Frontal cortex (tissue), 4 donors: ENCODE results near the gene SACM1L. TPM values are rescaled to one million over a fixed set of nuclear protein-coding genes. Genes with fewer than 3 reads are reported as not detected.
"Not testable (repeated sequence)": the region's sequence is repeated elsewhere in the genome, so short reads cannot be mapped to it uniquely, and the experiment has no call there.

Experiments used
- DNase-seq, 2 donors: peaks; one replicate each; pipeline ENCODE4 v3.0.0; 2012; ENCODE audit warnings: low spot score in 2 of 2
- FAIRE-seq: peaks from 2 replicates; lab custom pipeline; 2012; peaks lifted over from hg19 to GRCh38; lab: Jason Lieb, UNC
- total RNA-seq: library from RNA; depleted of rRNA; stranded (reverse); fragments of >200 nt; gene quantifications from one replicate; pipeline ENCODE4 v1.2.3, GENCODE V29; 2014
- donor health status: control.
- donor health status: control.
- donor health status: control.

The SACM1L gene
- total RNA-seq, 1 donor from 2014 or later, result 34.2 TPM

DNA sequence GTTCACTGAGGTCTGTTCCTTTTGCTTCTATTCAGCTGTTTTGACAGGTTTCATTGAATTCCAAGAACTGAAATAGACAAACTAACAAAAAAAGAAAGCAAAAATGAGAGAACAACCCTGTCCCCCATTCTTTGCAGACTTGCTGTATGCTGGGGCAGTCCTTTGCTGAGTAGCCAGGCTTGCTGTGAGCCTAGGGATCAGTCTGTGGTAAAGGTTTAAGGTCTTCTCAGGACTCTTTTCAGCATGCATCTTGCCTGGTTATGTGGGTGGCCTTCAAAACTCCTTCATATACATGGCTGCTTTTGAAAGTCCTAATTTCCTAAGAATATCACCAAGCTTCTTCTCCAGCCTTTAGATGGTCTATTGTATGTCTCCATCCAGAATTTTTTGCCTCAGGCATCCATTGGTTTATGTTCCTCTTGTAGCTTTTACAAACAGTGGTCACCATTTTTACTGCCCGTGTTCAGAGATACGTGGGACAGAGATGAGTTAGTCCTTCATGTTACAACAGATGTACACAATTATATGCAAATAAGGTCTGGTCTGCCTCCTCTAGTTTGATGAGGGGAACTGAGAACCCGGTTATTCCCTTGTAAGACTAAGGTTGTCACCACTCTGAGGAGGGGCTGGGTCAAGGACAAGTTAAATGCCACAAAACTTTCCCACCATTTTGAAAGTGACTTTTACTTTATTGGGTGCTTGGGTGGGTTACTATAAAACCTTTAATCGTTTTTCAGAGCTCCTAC lies 41.4 kb downstream of the SACM1L start:
- DNase-seq, result no peak
- no peak for FAIRE-seq

DNA sequence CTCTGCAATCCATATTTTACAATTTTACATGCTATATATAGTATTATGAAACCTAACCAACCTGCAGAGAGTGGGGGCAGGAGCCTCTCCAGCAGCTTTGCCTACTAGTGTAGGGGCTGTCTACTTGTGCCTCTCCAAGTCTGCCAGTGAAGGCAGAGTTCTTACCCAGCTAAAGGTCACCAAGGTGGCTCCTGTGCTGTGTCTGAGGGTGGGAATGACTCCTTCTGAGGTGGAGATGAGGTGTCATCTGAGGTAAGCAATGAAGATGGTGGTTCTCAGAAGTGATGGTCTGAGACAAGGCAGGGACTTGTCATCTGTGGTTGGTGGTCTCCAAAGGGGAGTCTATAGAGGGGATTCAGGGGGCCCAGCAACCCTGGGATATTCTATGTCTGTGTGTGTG lies 47.5 kb downstream of the SACM1L start:
- FAIRE-seq, result no peak
- DNase-seq, result no peak

DNA sequence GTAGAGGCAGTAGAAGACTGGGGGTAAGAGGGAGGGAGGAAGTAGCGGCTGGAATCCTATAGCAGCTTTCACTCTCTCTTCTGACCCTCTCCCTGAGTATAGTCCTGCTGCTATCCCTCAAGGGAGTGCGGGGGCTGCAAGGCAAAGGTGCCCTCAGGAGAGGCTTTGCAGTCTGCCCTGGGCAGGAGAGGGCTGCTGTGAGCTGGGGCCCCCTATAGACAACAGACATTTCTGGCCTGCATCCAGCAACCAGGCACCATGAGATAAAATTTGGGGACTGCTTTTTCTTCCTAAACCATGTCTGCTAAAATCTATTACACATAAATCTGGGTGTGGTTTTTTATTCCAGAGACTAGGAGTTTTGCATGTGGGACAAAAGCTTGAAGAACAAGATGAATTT lies 48.0 kb downstream of the SACM1L start:
- no peak for DNase-seq

DNA sequence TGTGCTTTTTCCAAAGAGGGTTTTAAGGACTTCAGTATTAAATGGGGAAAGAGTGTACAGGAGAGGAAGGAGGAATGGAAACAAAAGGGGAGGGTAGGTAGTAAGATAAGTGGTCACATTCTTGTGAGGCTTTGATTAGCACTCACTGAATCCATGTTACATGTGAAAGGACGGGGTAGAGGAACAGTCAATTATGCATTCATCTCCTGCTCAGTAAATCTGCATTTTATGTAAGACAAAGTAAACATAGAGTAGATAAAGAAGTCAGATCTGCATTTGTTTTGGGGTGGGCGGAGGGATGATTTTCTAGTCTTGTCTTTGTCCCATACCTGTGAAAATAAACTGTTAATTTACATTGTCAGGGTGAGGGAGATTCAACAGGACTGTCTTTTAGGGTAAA lies 50.8 kb downstream of the SACM1L start:
- FAIRE-seq, result no peak
- no peak for DNase-seq

More for the DNA sequence above, 48.0 kb downstream of the SACM1L start:
- no peak for FAIRE-seq

DNA sequence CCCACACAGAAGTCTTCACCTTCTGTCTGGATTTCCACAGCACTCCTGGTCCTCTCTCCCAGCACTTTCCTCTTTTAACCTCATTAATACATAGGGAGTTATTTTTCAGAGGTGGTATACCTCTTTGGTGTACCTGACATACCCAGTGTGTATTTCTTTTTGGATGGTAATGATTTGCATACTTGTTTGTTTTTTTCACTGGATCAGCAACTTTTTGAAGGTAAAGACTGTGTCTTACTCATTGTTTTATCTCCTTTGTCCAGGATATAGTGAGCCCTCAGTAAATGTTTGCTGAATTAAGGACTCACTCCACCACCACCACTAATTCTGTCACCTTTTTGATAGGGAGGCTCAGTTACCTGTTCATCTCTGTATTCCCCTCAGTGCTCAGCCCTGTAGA lies 52.1 kb downstream of the SACM1L start:
- FAIRE-seq (no peak), DNase-seq (no peak)

DNA sequence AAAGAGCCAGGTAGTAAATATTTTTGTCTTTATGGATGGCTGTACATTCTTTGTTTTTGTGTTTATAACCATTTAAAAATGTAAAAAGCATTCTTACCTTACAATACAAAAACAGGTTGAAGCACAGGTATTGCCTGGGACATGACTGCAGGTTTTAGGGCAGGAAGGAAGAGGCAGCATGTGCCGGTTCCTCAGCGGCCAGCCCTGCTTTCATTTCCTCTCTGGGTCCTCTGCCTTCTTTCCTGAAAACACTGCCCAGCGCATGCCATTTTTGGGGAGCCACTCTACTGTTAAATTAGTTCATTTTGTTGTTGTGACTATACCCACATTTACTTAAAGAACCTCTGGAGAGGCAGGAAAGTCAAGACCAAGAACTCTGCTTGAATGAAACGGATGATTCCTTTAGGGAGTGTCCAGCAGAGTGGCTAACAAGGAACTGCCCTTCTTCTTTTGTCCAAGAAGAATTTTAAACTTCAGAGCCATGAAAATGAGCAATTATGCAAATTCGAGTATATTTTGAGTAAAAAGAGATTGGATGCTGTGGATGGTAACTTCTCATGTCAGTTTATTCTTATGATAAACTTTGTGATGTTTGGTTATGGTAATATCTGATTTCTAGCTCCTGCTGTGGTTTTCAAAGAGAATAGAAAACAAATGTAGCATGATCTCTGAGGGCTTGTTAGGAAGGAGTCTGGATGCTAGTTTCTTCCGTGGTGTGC lies 52.7 kb downstream of the SACM1L start:
- no peak for FAIRE-seq

DNA sequence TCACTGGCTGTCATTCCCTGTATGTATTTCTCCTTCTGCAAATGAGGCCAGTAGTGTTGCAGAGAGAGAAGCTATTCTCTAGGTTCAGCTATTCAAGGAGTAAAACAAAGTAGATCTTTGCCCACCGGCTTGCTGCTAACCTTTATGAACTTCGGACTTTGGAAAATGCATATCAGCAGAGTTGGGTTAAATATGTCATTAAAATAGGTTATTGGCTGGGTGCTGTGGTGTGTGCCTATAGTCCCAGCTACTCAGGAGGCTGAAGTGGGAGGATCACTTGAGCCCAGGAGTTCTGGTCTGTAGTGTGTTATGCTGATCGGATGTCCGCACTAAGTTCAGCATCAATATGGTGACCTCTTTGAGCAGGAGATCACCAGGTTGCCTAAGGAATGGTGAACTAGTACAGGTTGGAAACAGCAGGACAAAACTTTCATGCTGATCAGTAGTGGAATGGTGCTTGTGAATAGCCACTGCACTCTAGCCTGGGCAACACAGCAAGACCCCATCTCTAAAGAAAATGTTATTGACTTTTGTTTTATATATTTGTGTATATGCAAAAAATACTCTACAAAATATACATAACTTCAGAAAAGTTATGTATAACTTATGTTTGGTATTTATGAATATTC lies 53.4 kb downstream of the SACM1L start:
- FAIRE-seq (no peak), DNase-seq (no peak)

More for the DNA sequence above, 52.7 kb downstream of the SACM1L start:
- DNase-seq, result no peak

DNA sequence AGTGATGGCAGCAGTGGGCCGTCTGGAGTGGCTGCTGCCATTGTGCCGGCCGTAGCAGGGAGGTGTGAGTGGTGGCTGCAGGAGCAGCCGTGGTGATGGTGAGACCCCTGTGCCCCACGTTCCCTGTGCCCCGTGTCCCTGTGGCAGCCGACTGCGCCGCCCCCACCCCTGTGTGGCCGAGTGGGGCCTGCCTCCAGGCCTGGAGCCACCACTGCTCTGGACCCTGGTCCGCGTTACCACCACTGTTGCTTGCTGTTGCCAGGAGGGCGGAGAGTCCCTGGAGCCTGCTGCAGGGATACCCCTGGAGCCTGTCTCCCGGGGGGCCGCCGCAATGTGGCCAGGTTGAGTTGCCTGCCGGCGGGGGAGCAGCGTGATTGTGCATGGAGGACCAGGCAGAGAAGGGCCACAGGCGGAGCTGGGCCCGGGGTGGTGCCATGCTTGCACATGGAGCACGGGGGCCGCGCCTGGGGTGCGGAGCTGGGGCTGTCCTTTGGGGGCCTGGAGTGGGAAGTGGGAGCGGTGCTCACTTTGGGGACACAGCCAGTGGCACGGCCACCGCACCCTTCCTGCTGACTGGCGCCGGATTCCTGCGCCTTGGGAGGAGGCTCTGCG lies 57.1 kb downstream of the SACM1L start:
- no peak for DNase-seq
- no peak for FAIRE-seq

DNA sequence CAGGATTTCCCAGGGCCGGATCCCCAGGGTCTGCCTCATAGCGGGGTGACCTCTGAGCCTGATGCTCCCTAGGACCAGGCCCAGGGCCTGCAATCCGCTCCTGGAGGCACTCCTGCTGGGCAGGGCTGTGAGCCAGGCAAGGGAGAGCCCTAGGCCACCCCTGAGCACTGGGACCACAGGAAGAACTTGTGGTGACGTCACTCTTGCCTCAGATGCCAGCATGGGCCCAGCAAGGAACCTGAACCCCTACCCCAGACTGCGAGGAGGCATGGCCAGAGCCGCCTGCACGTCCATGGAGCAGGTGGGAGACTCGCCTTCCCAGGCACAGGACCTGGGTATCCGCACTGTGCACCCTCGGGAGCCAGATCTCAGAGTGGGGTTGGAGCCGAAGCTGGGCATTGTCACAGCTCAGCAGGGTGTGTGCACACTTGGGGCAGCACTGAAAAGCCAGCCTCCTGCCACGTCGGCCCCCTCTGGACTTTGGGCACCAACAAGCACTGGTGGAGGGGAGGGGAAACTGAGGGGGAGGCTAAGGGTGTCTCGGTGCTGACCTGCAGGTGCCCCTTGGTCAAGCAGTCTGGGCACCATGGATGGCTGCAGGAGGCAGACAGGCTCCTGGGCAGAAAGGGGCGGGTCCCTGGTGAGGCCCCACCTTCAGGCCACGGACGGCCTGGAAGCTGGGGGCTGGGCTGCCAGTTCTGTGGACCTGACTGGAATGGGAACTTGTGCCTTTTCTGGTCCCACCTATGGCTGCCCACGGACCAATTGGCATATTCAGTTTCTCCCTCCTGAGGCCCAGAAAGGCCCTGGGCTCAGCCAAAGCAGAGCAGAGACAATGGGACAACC lies 57.8 kb downstream of the SACM1L start:
- DNase-seq (no peak), FAIRE-seq (no peak)

DNA sequence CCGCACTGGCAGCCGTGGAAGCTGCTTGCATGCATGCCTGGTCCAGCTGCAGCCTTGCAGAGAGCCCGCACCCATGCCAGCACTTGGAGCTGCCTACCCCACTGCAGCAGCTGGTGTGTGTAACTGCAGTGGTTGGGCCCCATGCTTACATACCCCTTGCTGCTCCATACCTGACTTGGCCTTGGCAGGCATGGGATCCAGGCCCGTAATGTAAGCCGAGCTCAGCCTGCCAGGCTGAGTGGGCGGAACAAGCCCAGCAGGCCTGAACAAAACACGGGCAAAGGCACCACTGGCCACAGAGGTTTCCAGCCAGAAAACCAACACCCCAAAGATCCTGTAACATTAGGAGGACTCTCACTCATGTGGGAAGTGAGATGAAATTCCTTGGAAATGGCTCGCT lies 58.9 kb downstream of the SACM1L start:
- no peak for FAIRE-seq

DNA sequence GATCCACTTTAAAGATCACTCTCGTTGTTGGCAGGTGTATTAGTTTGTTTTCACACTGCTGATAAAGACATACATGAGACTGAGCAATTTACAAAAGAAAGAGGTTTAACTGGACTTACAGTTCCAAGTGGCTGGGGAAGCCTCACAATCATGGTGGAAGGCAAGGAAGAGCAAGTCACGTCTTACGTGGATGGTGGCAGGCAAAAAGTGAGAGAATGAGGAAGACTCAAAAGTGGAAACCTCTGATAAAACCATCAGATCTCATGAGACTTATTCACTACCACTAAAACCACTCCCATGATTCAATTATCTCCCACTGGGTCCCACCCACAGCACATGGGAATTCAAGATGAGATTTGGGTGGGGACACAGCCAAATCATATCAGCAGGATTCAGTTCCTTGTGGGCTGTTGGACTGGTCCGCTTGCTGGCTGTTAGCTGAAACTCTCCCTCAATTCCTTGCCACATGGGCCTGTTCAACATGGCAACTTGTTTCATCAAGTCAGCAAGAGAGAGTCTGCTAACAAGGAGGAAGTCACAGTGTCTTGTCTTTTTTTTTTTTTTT lies 59.9 kb downstream of the SACM1L start:
- FAIRE-seq, DNase-seq: not testable (repeated sequence)

More for the DNA sequence above, 58.9 kb downstream of the SACM1L start:
- no peak for DNase-seq

DNA sequence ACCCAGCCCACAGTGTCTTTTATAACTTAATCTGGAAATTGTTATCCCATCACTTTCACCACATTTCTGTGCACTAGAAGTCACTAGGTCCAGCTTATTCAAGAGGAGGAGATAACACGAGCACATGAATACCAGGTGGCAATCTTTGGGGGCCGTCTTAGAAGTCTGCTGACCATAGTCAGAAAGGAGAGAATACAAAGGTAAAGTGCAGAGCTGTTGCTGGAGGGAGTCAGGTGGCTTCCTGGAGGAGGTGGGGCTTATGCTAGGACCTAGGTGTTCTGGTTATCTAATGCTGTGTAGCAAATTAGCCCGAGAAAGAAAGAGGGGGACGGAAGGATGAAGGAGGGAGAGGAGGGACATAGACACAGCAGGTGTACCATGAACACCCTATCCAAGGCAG lies 60.7 kb downstream of the SACM1L start:
- FAIRE-seq (no peak), DNase-seq (no peak)

DNA sequence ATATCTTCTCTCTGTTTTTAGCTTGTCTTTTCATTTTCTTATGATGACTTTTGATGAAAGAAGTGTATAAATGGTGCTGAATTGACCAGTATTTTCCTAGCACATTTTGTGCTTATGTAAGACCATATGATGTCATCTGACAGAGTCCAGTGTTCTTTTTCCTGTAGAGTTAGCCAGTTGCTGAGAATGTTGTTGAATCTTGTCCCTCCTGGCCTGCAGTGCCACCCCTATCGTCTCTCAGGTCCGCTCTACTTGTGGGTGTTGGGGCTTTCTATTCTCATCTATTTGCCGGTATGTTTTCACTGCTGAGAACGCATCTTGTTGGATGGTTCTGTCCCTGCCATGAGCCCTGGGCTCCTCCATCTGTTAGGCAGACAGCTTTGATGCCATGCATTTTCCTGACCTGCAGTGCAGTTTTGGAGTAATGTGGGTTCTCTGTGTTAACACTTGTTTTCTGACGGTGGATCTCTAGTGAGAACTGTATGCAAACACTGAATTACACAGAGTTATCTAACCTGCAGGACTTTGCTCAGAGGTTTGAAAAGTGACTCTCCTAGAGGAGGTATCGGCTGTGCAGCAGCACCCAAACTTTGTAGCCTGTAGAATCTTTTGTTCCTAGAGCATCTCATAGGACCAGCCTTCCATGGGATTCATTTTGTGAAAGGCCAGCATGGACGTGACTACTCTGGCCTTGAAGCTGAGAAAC lies 62.5 kb downstream of the SACM1L start:
- no peak for DNase-seq
- no peak for FAIRE-seq

DNA sequence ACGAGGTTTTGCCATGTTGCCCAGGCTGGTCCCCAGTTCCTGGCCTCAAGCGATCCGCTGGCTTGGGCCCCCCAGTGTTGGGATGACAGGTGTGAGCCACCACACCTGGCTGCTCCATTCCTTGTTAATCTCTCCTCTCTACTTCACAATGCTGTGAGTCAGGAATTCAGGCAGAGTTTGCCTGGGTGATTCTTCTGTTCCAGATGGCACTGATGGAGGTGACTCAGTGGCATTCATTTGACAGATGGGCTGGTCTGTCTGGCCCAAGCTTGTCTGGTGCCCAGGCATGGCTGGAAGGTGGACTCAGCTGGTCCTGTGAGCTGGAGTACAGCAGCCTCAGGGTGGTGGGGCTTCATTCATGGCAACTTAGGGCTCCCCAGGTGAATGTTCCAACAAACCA lies 63.9 kb downstream of the SACM1L start:
- DNase-seq, result no peak

DNA sequence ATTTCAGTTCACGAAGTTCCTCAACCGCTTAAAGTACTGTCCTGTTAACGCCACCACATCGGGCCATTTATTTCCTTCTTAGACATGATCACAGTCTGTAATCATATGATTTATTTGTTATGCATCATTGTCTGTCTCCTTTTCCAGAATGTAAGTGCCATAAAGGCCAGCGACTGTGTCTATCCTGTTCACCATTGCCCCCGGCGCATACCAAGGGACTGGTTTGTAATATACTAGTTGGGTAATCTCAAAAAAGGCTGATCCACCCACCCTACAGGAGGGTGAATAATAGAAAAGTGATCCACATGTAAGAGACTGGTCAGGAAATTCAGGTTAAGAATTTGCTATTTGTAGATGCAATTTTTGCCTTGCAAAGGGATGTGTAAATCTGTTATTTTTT lies 65.3 kb downstream of the SACM1L start:
- DNase-seq, result no peak
- FAIRE-seq, result no peak

More for the DNA sequence above, 63.9 kb downstream of the SACM1L start:
- no peak for FAIRE-seq

DNA sequence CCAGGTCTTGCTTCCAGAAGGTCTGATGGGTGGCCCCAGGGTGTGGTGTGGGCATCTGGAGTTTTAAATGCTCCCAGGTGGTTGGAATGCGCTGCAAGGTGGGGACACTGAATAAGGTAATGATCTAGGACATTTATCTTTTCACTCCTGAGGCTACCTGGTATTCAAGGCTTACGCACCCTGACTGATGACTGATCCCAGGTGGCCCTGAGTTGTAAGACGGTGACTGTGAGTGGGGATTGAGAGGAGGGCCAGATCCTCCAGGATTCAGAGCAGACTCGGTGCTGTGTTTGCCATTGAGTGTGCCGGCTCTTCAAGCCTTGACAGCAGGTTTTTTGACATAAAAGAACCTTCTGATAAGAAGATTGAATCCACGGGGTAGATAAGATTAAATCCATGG lies 66.9 kb downstream of the SACM1L start:
- no peak for FAIRE-seq
- DNase-seq, result no peak

DNA sequence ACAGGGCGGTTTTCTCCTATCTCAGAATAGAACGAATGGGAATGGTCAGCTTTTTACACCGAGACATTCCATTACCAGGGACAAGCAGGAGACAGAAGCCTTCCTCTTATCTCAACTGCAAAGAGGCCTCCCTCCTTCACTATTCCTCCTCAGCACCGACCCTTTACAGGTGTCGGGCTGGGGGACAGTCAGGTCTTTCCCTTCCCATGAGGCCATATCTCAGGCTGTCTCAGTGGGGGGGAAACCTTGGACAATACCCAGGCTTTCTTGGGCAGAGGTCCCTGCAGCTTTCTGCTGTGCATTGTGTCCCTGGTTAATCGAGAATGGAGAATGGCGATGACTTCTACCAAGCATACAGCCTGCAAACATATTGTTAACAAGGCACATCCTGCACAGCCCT lies 67.9 kb downstream of the SACM1L start:
- FAIRE-seq, DNase-seq: not testable (repeated sequence)

DNA sequence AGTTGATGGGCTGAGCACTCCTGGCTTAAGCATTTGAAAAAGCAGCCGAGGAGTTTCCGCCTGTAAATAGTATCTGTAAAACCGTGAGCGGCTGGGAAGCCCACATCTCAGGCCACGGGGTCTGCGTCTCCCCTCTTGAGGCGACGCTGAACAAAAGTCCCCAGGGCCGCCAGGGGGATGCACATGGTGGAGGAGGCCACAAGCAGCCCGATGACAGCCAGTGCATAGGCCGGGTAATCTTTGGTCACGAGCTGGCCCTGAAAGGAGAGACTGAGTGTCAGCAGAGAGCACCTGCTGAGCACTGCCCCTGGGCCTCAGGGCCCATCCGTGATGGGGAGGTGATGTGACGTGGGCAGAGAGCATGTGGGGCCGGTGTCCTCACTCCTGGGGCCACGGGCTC lies 69.7 kb downstream of the SACM1L start:
- DNase-seq, result no peak
- no peak for FAIRE-seq

DNA sequence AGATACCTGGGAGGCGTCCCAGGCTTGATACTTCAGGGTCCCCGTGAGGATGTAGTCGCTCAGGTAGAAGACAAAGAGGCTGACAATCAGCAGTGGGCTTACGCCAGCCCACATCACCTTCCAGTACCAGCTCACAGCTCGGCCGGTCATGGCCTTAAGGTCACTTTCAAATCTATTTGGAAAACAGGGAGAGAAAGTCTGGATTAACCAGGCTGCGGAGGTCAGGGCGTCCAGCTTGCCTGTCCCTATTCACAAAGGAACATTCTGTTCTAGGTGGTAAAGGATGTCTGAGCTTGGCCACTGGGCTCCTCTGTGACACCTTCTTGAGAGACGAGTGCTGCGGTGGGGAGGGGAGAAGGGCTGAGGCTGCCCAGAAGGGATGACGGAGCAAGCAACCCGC lies 70.7 kb downstream of the SACM1L start:
- DNase-seq (no peak), FAIRE-seq (no peak)
